Activated CD8-positive, alpha-beta memory T cell treated with anti-CD3 and anti-CD28 coated beads, Interleukin-2, amount 10 ng/mL, durations not matched to agents 7 days and 5 days (primary cell): Measurements from ENCODE around the gene LARP1B. TPM values are rescaled to one million over a fixed set of nuclear protein-coding genes. Genes with fewer than 3 reads are reported as not detected.
"Not testable (repeated sequence)": the region's sequence is repeated elsewhere in the genome, so short reads cannot be mapped to it uniquely, and the experiment has no call there.

ENCODE experiments used
- ATAC-seq: fragments of 150-1000 bp; cut with Tn5 transposase; one replicate; pipeline ENCODE4 v1.10.0; 2021; ENCODE audit warnings: moderate library complexity
- CTCF ChIA-PET: fragments of 350-600 bp; sonication (Branson Sonifier 250); formaldehyde crosslinking; loops from one replicate; lab custom pipeline; 2021; ENCODE audit warnings: antibody characterized with exemption; lab: Charles Lee
- DNase-seq: peaks from one replicate; pipeline ENCODE4 v3.0.0-alpha.2; 2020
- H3K27ac Mint-ChIP-seq: one replicate; pipeline ENCODE4 v1.8.0; 2021; ENCODE audit warnings: mild to moderate bottlenecking, mixed read lengths
- H3K27me3 Mint-ChIP-seq: one replicate; pipeline ENCODE4 v1.8.0; 2021; ENCODE audit warnings: mixed read lengths
- H3K36me3 Mint-ChIP-seq: one replicate; pipeline ENCODE4 v1.8.0; 2021; ENCODE audit warnings: mild to moderate bottlenecking, mixed read lengths
- H3K4me1 Mint-ChIP-seq: one replicate; pipeline ENCODE4 v1.8.0; 2021; ENCODE audit warnings: mixed read lengths
- H3K4me3 Mint-ChIP-seq: one replicate; pipeline ENCODE4 v1.8.0; 2021; ENCODE audit warnings: mild to moderate bottlenecking, moderate library complexity, mixed read lengths
- H3K9me3 Mint-ChIP-seq: one replicate; pipeline ENCODE4 v1.8.0; 2022; ENCODE audit warnings: low read depth, mixed read lengths
- total RNA-seq, 2 experiments: library from RNA; stranded (reverse); gene quantifications; one replicate each; pipeline ENCODE4 v1.2.3, GENCODE V29; 2021

The LARP1B gene
- total RNA-seq, 2 experiments from 2014 or later = 13.4 to 15.3 TPM

- no peaks in the 10 kb centered on the region for H3K36me3 Mint-ChIP-seq
- ATAC-seq = peak; percentile 38
- no peaks in the 10 kb centered on the region for H3K27me3 Mint-ChIP-seq
- CTCF ChIA-PET = interaction anchor here (0.7 to 1.9 kb wide), 5 partner anchors 10 to 257 kb away, joined by 3 to 6 read pairs (median 4); partner anchors contain the start of genes ABHD18 and MFSD8
- no peaks in the 10 kb centered on the region for H3K9me3 Mint-ChIP-seq
- DNase-seq = peak; percentile 67
- peak overlapping the region; percentile 71 for H3K27ac Mint-ChIP-seq
- peak overlapping the region; percentile 78 for H3K4me3 Mint-ChIP-seq
- peaks cover 15% of the 10 kb centered on the region for H3K4me1 Mint-ChIP-seq
Measured at GRCh38 chr4:128061566-128062536, 739 bp downstream of the LARP1B start.

GRCh38 chr4:128066453-128066820, 5.3 kb downstream of the LARP1B start:
- H3K4me1 Mint-ChIP-seq, H3K4me3 Mint-ChIP-seq, CTCF ChIA-PET, H3K27ac Mint-ChIP-seq, H3K9me3 Mint-ChIP-seq, H3K36me3 Mint-ChIP-seq, H3K27me3 Mint-ChIP-seq, ATAC-seq, DNase-seq: not testable (repeated sequence)

- H3K9me3 Mint-ChIP-seq = no peaks in the 10 kb centered on the region
- CTCF ChIA-PET = interaction anchor here (1.4 kb wide), 1 partner anchor 9 kb away, joined by 4 read pairs; no protein-coding TSS in a partner anchor
- no peak overlapping the region for H3K27ac Mint-ChIP-seq
- no peaks in the 10 kb centered on the region for H3K27me3 Mint-ChIP-seq
- peak; percentile 41 for DNase-seq
- no peak overlapping the region for H3K4me3 Mint-ChIP-seq
- peak; percentile 61 for ATAC-seq
- peaks cover 1% of the 10 kb centered on the region for H3K36me3 Mint-ChIP-seq
- H3K4me1 Mint-ChIP-seq = peaks cover 2% of the 10 kb centered on the region
Measured at GRCh38 chr4:128068918-128069317, 7.8 kb downstream of the LARP1B start.

- no peak for ATAC-seq
- peaks cover 21% of the 10 kb centered on the region for H3K36me3 Mint-ChIP-seq
- H3K27ac Mint-ChIP-seq = no peak overlapping the region
- no peak overlapping the region for H3K4me3 Mint-ChIP-seq
- H3K9me3 Mint-ChIP-seq = no peaks in the 10 kb centered on the region
- no peaks in the 10 kb centered on the region for H3K27me3 Mint-ChIP-seq
- CTCF ChIA-PET = interaction anchor here (1.3 kb wide), 1 partner anchor 16 kb away, joined by 3 read pairs; the partner anchor contains the start of gene LARP1B
- DNase-seq = no peak
- no peaks in the 10 kb centered on the region for H3K4me1 Mint-ChIP-seq
Measured at GRCh38 chr4:128076464-128076863, 15.4 kb downstream of the LARP1B start.

GRCh38 chr4:128095293-128095692, 34.2 kb downstream of the LARP1B start:
- H3K36me3 Mint-ChIP-seq = peaks cover 19% of the 10 kb centered on the region
- DNase-seq, CTCF ChIA-PET, H3K27ac Mint-ChIP-seq, H3K4me3 Mint-ChIP-seq, H3K27me3 Mint-ChIP-seq, H3K9me3 Mint-ChIP-seq, ATAC-seq, H3K4me1 Mint-ChIP-seq: not testable (repeated sequence)

- H3K4me1 Mint-ChIP-seq = no peaks in the 10 kb centered on the region
- peaks cover 14% of the 10 kb centered on the region for H3K36me3 Mint-ChIP-seq
- no peak overlapping the region for H3K27ac Mint-ChIP-seq
- H3K9me3 Mint-ChIP-seq = no peaks in the 10 kb centered on the region
- CTCF ChIA-PET = no interaction called here
- DNase-seq = no peak
- no peak overlapping the region for H3K4me3 Mint-ChIP-seq
- no peak for ATAC-seq
- H3K27me3 Mint-ChIP-seq = no peaks in the 10 kb centered on the region
Measured at GRCh38 chr4:128107766-128108165, 46.7 kb downstream of the LARP1B start.

GRCh38 chr4:128123036-128123435, 61.9 kb downstream of the LARP1B start:
- no peaks in the 10 kb centered on the region for H3K4me1 Mint-ChIP-seq
- H3K9me3 Mint-ChIP-seq = no peaks in the 10 kb centered on the region
- no peaks in the 10 kb centered on the region for H3K27me3 Mint-ChIP-seq
- H3K4me3 Mint-ChIP-seq = no peak overlapping the region
- H3K27ac Mint-ChIP-seq = no peak overlapping the region
- CTCF ChIA-PET = no interaction called here
- no peak for DNase-seq
- ATAC-seq = no peak
- H3K36me3 Mint-ChIP-seq = peaks cover 33% of the 10 kb centered on the region

- Mint-ChIP-seq H3K4me3 (no peak overlapping the region), H3K4me1 (no peaks in the 10 kb centered on the region), H3K36me3 (peaks cover 8% of the 10 kb centered on the region), H3K27ac (no peak overlapping the region), H3K9me3 (peaks cover 2% of the 10 kb centered on the region), H3K27me3 (no peaks in the 10 kb centered on the region)
- no peak for ATAC-seq
- CTCF ChIA-PET = no interaction called here
- no peak for DNase-seq
Measured at GRCh38 chr4:128130621-128131020, 69.5 kb downstream of the LARP1B start.

- Mint-ChIP-seq H3K4me3 (no peak overlapping the region), H3K4me1 (no peaks in the 10 kb centered on the region), H3K36me3 (peaks cover 4% of the 10 kb centered on the region), H3K27me3 (no peaks in the 10 kb centered on the region), H3K27ac (no peak overlapping the region), H3K9me3 (peaks cover 2% of the 10 kb centered on the region)
- CTCF ChIA-PET = no interaction called here
- ATAC-seq (no peak), DNase-seq (no peak)
Measured at GRCh38 chr4:128134925-128135324, 73.8 kb downstream of the LARP1B start.

GRCh38 chr4:128135391-128135790, 74.3 kb downstream of the LARP1B start:
- CTCF ChIA-PET = no interaction called here

GRCh38 chr4:128141866-128142265, 80.8 kb downstream of the LARP1B start:
- peaks cover 5% of the 10 kb centered on the region for H3K9me3 Mint-ChIP-seq
- ATAC-seq (no peak), DNase-seq (no peak)
- CTCF ChIA-PET = no interaction called here
- H3K27me3 Mint-ChIP-seq = no peaks in the 10 kb centered on the region
- no peaks in the 10 kb centered on the region for H3K4me1 Mint-ChIP-seq
- peaks cover 27% of the 10 kb centered on the region for H3K36me3 Mint-ChIP-seq
- H3K27ac Mint-ChIP-seq = no peak overlapping the region
- no peak overlapping the region for H3K4me3 Mint-ChIP-seq

More at GRCh38 chr4:128135391-128135790, 74.3 kb downstream of the LARP1B start:
- Mint-ChIP-seq H3K4me1 (no peaks in the 10 kb centered on the region), H3K36me3 (peaks cover 6% of the 10 kb centered on the region), H3K27ac (no peak overlapping the region), H3K27me3 (no peaks in the 10 kb centered on the region), H3K4me3 (no peak overlapping the region), H3K9me3 (peaks cover 2% of the 10 kb centered on the region)
- ATAC-seq = no peak
- no peak for DNase-seq

GRCh38 chr4:128145727-128146126, 84.6 kb downstream of the LARP1B start:
- H3K36me3 Mint-ChIP-seq = peaks cover 24% of the 10 kb centered on the region
- CTCF ChIA-PET = interaction anchor here (0.6 kb wide), 1 partner anchor 142 kb away, joined by 3 read pairs; no protein-coding TSS in a partner anchor
- H3K9me3 Mint-ChIP-seq = peaks cover 5% of the 10 kb centered on the region
- no peaks in the 10 kb centered on the region for H3K4me1 Mint-ChIP-seq
- no peak for ATAC-seq
- DNase-seq = no peak
- no peaks in the 10 kb centered on the region for H3K27me3 Mint-ChIP-seq
- H3K27ac Mint-ChIP-seq = no peak overlapping the region
- H3K4me3 Mint-ChIP-seq = no peak overlapping the region

- CTCF ChIA-PET = no interaction called here
- Mint-ChIP-seq H3K9me3 (no peaks in the 10 kb centered on the region), H3K4me1 (no peaks in the 10 kb centered on the region), H3K4me3 (no peak overlapping the region), H3K27ac (no peak overlapping the region), H3K27me3 (no peaks in the 10 kb centered on the region), H3K36me3 (peaks cover 9% of the 10 kb centered on the region)
- DNase-seq (no peak), ATAC-seq (no peak)
Measured at GRCh38 chr4:128153800-128154199, 92.7 kb downstream of the LARP1B start.
